Body of pancreas (tissue), 4 donors: ENCODE data around the gene UGT1A4. TPM values are rescaled to one million over a fixed set of nuclear protein-coding genes. Genes with fewer than 3 reads are reported as not detected.

Experiments
- ATAC-seq: fragments of 150-250 bp; one replicate; pipeline ENCODE4 v1.9.1; 2016
- DNase-seq, 4 donors: peaks; one replicate each; pipeline ENCODE4 v3.0.0-alpha.2; 2019
- H3K27ac ChIP-seq, 4 donors: fragments of 200-600 bp; sonication (generic); 1 replicate in 3 of 4; 2 replicates in 1 of 4; pipeline versions ENCODE4 v1.5.1 to v1.6.1; 2016 to 2019; ENCODE audit warnings: mild to moderate bottlenecking in 1 of 4, mixed read lengths in 1 of 4, moderate library complexity in 1 of 4
- H3K27me3 ChIP-seq, 2 donors: fragments of 200-600 bp; sonication (generic); one replicate each; pipeline ENCODE4 v1.6.0; 2016; ENCODE audit warnings: mild to moderate bottlenecking in 1 of 2
- H3K36me3 ChIP-seq, 2 donors: fragments of 200-600 bp; sonication (generic); replicated peaks in 1 of 2; 2 replicates each; pipeline ENCODE4 v1.5.1; 2016; ENCODE audit warnings: low read depth in 2 of 2; ENCODE audit not compliant: insufficient read depth in 1 of 2
- H3K4me1 ChIP-seq: fragments of 200-600 bp; sonication (generic); one replicate; pipeline ENCODE4 v1.6.0; 2016
- H3K4me3 ChIP-seq, 2 donors: fragments of 200-600 bp; sonication (generic); 1 replicate in 1 of 2; 2 replicates in 1 of 2; pipeline ENCODE4 v1.5.1; 2016 to 2019
- H3K9me3 ChIP-seq, 3 donors: fragments of 200-600 bp; sonication (generic); 1 replicate in 2 of 3; 2 replicates in 1 of 3; pipeline ENCODE4 v1.5.1; 2016
- POLR2A ChIP-seq, 3 donors: fragments of 450-650 bp; IDR thresholded peaks; one replicate each; pipeline ENCODE4 v1.6.1; 2016; ENCODE audit warnings: antibody characterized with exemption in 3 of 3, mild to moderate bottlenecking in 2 of 3
- WGBS, 2 donors: methylation state at CpG; one replicate each; pipeline ENCODE4 v1.1.5; 2017; 5-methylcytosine and 5-hydroxymethylcytosine counted together
- intact Hi-C: fragments of 100-400 bp; cut with DNase I; formaldehyde crosslinking; loops from one replicate; pipeline ENCODE4 v1.15.1; 2023
- total RNA-seq, 2 donors: library from RNA; depleted of rRNA; stranded (reverse); fragments of >200 nt; gene quantifications; one replicate each; pipeline ENCODE4 v1.1.0, GENCODE V29; 2016
- TF ChIP-seq, protein P1 (sequence below), 7 experiments: fragments of 450-650 bp in 4 of 7; fragments of 200-600 bp in 3 of 7; sonication (generic) in 3 of 7; IDR thresholded peaks; one replicate each; pipeline ENCODE4 v1.5.1; 2016 to 2019; ENCODE audit warnings: antibody characterized with exemption in 7 of 7

UGT1A4 gene
- total RNA-seq, 2 donors from 2014 or later, result 3.3 TPM; not detected in 1

DNA sequence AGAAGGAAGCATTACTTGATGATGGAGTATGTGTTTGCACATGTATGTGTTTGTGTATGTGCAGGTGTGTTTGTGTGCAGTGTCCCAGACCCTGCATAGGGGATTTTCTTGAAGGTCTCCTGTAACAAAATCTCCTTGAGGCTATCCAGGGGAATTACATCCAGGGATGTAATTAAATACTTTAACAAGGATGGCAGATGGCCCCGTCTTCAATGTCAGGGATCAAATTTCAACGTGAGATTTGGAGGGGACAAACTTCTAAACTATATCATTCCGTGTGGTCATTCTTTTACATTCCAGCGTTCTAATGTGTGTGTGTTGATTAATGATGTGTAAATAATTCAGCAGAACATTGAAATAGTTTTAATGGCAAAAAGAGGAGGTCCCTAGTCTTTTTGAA lies 43.5 kb upstream of the UGT1A4 start:
- DNase-seq (no peak), ATAC-seq (no peak)
- no peaks in the 10 kb centered on the region for H3K4me1 ChIP-seq
- H3K9me3 ChIP-seq, result no peaks in the 10 kb centered on the region
- no peak overlapping the region for H3K27ac ChIP-seq
- 16 to 28% methylated on average over 4 of the region's 4 CpGs for WGBS, 2 donors
- no peak overlapping the region for H3K4me3 ChIP-seq
- no peaks in the 10 kb centered on the region for H3K36me3 ChIP-seq
- intact Hi-C loops, result no loop called here
- TF ChIP-seq POLR2A (IDR thresholded peaks at IDR 0.05), result no peak
- TF ChIP-seq, protein P1, sequence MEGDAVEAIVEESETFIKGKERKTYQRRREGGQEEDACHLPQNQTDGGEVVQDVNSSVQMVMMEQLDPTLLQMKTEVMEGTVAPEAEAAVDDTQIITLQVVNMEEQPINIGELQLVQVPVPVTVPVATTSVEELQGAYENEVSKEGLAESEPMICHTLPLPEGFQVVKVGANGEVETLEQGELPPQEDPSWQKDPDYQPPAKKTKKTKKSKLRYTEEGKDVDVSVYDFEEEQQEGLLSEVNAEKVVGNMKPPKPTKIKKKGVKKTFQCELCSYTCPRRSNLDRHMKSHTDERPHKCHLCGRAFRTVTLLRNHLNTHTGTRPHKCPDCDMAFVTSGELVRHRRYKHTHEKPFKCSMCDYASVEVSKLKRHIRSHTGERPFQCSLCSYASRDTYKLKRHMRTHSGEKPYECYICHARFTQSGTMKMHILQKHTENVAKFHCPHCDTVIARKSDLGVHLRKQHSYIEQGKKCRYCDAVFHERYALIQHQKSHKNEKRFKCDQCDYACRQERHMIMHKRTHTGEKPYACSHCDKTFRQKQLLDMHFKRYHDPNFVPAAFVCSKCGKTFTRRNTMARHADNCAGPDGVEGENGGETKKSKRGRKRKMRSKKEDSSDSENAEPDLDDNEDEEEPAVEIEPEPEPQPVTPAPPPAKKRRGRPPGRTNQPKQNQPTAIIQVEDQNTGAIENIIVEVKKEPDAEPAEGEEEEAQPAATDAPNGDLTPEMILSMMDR (IDR thresholded peaks at IDR 0.05), result no peak
- H3K27me3 ChIP-seq, result no peaks in the 10 kb centered on the region

DNA sequence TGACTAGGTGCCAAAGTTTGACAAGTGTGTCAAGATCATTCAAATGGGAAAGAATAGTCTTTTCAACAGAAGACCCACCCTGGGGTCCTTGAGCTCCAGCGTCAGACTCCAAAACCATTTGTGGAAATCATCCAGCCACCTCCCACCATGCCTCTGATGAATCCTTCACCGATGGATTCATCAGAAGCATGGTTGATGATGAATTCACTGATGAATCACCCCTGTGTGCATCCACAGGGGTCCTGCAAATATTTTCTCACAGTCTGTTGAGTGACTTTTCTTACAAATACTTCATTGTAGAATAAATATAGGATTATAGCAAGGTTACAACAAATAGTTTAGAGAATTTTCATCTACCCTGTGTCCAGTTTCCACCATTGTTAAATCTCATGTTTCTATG lies 42.5 kb upstream of the UGT1A4 start:
- no peaks in the 10 kb centered on the region for H3K4me1 ChIP-seq
- no peaks in the 10 kb centered on the region for H3K36me3 ChIP-seq
- WGBS, 2 donors, result 73 to 82% methylated on average over 2 of the region's 2 CpGs
- TF ChIP-seq, protein P1 (IDR thresholded peaks at IDR 0.05), result no peak
- TF ChIP-seq POLR2A (IDR thresholded peaks at IDR 0.05), result no peak
- intact Hi-C loops, result no loop called here
- DNase-seq (no peak), ATAC-seq (no peak)
- no peaks in the 10 kb centered on the region for H3K27me3 ChIP-seq
- no peak overlapping the region for H3K27ac ChIP-seq
- no peak overlapping the region for H3K4me3 ChIP-seq
- H3K9me3 ChIP-seq, result no peaks in the 10 kb centered on the region

DNA sequence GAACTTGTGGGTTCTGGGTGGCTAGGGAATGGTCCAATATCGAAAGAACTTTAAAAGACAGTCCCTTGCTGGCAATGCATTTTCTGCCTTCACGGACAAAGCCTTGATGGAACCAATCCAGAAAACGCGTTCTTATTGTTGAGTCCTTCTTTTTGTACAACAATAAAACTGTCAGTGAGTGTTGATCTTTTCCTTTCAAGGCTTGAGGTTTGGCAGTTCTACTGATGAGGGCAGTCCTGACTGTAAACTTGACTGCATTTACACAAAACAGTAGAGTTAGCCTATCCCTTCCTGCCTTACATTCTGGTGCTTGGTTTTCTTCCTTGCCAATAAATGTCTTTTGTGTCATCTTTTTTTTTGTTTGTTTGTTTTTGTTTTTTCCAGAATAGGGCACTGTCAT lies 39.3 kb upstream of the UGT1A4 start:
- H3K36me3 ChIP-seq, result no peaks in the 10 kb centered on the region
- no peaks in the 10 kb centered on the region for H3K27me3 ChIP-seq
- no peaks in the 10 kb centered on the region for H3K4me1 ChIP-seq
- DNase-seq (no peak), ATAC-seq (no peak)
- no peak overlapping the region for H3K27ac ChIP-seq
- no peak for TF ChIP-seq POLR2A (IDR thresholded peaks at IDR 0.05)
- TF ChIP-seq, protein P1 (IDR thresholded peaks at IDR 0.05), result no peak
- H3K4me3 ChIP-seq, result no peak overlapping the region
- H3K9me3 ChIP-seq, result no peaks in the 10 kb centered on the region
- 64 to 72% methylated on average over 4 of the region's 4 CpGs for WGBS, 2 donors
- intact Hi-C loops, result no loop called here

DNA sequence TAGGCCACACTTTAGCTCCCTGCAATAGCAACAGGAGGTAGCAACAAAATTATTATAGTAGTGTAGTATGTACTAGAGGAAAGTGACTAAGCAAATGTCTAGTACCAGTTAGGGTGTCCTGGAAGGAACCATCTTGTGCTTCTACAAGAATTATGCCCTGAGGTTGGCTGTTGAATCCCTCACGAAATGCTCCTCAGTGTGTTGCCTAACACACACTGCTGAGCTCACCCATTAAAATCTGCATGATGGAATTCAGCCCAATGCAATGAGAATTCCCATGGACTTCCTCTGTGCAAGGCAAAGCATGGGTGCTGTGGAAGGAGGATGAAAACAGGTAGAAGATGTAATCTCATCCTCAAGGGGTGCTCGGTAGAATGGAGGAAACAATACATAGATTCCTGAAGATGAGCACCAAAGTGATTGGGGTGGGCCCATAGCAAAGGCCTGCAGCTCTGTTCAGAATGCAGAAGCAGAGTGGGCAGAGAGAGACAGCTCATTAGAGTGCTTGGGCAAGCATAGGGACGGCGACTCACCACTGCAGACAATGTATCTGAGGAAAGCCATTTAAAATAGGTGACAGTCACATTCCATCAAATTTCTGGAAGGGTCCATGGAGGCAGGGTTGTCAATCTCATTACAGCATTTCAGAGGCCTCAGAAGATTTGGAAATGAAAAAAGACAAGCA lies 38.0 kb upstream of the UGT1A4 start:
- TF ChIP-seq, protein P1 (IDR thresholded peaks at IDR 0.05), result no peak
- TF ChIP-seq POLR2A (IDR thresholded peaks at IDR 0.05), result no peak
- Histone ChIP-seq H3K9me3 (no peaks in the 10 kb centered on the region), H3K27ac (no peak overlapping the region), H3K4me3 (no peak overlapping the region), H3K4me1 (no peaks in the 10 kb centered on the region), H3K27me3 (no peaks in the 10 kb centered on the region), H3K36me3 (no peaks in the 10 kb centered on the region)
- DNase-seq (no peak), ATAC-seq (no peak)
- WGBS, 2 donors, result 75 to 81% methylated on average over 4 of the region's 4 CpGs
- intact Hi-C loops, result no loop called here

DNA sequence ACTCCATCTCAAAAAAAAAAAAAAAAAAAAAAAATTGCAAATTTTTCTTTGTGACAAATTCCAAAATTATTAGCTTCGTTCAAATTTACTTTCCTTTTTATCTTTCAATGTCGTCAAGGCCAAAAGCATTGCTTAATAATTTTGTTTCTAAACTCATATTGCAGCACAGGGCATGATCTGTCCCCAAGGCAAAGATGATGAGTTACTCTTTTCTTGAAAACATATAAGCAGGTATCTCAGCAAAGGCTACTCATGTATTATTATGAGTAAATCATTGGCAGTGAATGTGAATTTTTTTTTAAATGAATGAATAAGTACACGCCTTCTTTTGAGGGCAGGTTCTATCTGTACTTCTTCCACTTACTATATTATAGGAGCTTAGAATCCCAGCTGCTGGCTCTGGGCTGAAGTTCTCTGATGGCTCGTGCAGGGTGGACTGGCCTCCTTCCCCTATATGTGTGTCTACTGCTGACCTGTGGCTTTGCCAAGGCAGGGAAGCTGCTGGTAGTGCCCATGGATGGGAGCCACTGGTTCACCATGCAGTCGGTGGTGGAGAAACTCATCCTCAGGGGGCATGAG lies 36.9 kb upstream of the UGT1A4 start, which contains the start of gene UGT1A7:
UGT1A7 (plus strand) TSS at position 381 of the 579 bp plus-strand sequence; CDS start at position 418, 37 bp downstream.
- H3K4me3 ChIP-seq, result no peak within 1 kb of the TSS
- H3K27me3 ChIP-seq, result no peaks in the 10 kb centered on the region
- DNase-seq (no peak), ATAC-seq (no peak)
- intact Hi-C loops, result no loop called here
- H3K4me1 ChIP-seq, result no peaks in the 10 kb centered on the region
- 54 to 60% methylated on average over 5 of the region's 5 CpGs for WGBS, 2 donors
- no peak within 1 kb of the TSS for H3K27ac ChIP-seq
- H3K9me3 ChIP-seq, result no peaks in the 10 kb centered on the region
- no peak for TF ChIP-seq POLR2A (IDR thresholded peaks at IDR 0.05)
- TF ChIP-seq, protein P1 (IDR thresholded peaks at IDR 0.05), result no peak
- no peaks in the 10 kb centered on the region for H3K36me3 ChIP-seq
